Breast epithelium (tissue), 4 donors: ENCODE data around the gene CRAMP1. TPM values are rescaled to one million over a fixed set of nuclear protein-coding genes. Genes with fewer than 3 reads are reported as not detected.

Experiments used
- DNase-seq, 2 donors: peaks; one replicate each; pipeline ENCODE4 v3.0.0-alpha.2; 2019; ENCODE audit warnings: low spot score in 2 of 2
- H3K27ac ChIP-seq, 2 donors: fragments of 200-600 bp; sonication (generic) in 1 of 2; one replicate each; pipeline ENCODE4 v1.5.1; 2016 to 2019; ENCODE audit warnings: mild to moderate bottlenecking in 1 of 2
- H3K27me3 ChIP-seq, 2 donors: fragments of 200-600 bp; sonication (generic) in 1 of 2; one replicate each; pipeline versions ENCODE4 v1.5.1 to v1.6.0; 2017 to 2019; ENCODE audit warnings: control low read depth in 1 of 2, mild to moderate bottlenecking in 1 of 2
- H3K36me3 ChIP-seq: fragments of 200-600 bp; one replicate; pipeline ENCODE4 v1.5.1; 2019
- H3K4me1 ChIP-seq, 2 donors: fragments of 200-600 bp; sonication (generic); one replicate each; pipeline ENCODE4 v1.5.1; 2016 to 2019; ENCODE audit warnings: control low read depth in 1 of 2
- H3K4me3 ChIP-seq, 3 donors: fragments of 200-600 bp; sonication (generic); 1 replicate in 2 of 3; 2 replicates in 1 of 3; pipeline ENCODE4 v1.5.1; 2016 to 2019; ENCODE audit warnings: mild to moderate bottlenecking in 3 of 3, moderate library complexity in 2 of 3
- H3K9me3 ChIP-seq, 2 donors: fragments of 200-600 bp; sonication (generic) in 1 of 2; one replicate each; pipeline ENCODE4 v1.5.1; 2016 to 2019; ENCODE audit warnings: control low read depth in 1 of 2
- POLR2A ChIP-seq: fragments of 450-650 bp; IDR thresholded peaks from one replicate; pipeline ENCODE4 v1.6.1; 2016; ENCODE audit warnings: antibody characterized with exemption, mild to moderate bottlenecking, moderate library complexity
- POLR2AphosphoS5 ChIP-seq, 3 donors: sonication (generic); formaldehyde crosslinking; IDR thresholded peaks; one replicate each; pipeline ENCODE4 v1.6.1; 2017; ENCODE audit warnings: antibody characterized with exemption in 3 of 3
- intact Hi-C: fragments of 100-400 bp; cut with DNase I; formaldehyde crosslinking; loops from one replicate; pipeline ENCODE4 v1.15.1; 2023; ENCODE audit warnings: low total_unique reads
- total RNA-seq, 3 donors: library from RNA; depleted of rRNA; stranded (reverse); fragments of >200 nt; gene quantifications; one replicate each; pipeline ENCODE4 v1.1.0, GENCODE V29; 2016
- TF ChIP-seq, protein P1 (sequence below), 3 donors: fragments of 450-650 bp; IDR thresholded peaks; one replicate each; pipeline ENCODE4 v1.5.1; 2016 to 2017; ENCODE audit warnings: antibody characterized with exemption in 3 of 3, mild to moderate bottlenecking in 3 of 3, moderate library complexity in 3 of 3

The CRAMP1 gene
- total RNA-seq, 3 donors from 2014 or later, result 9.6 to 13.8 (median 10.8) TPM

GRCh38 chr16:1571012-1571671, 41.0 kb upstream of the CRAMP1 start:
- Histone ChIP-seq H3K4me3 (no peak overlapping the region), H3K27ac (no peak overlapping the region), H3K27me3 (no peaks in the 10 kb centered on the region), H3K9me3 (no peaks in the 10 kb centered on the region), H3K4me1 (no peaks in the 10 kb centered on the region), H3K36me3 (no peaks in the 10 kb centered on the region)
- intact Hi-C loops, result no loop called here
- DNase-seq, result no peak
- TF ChIP-seq POLR2AphosphoS5 (IDR thresholded peaks at IDR 0.05), result no peak
- TF ChIP-seq, protein P1, sequence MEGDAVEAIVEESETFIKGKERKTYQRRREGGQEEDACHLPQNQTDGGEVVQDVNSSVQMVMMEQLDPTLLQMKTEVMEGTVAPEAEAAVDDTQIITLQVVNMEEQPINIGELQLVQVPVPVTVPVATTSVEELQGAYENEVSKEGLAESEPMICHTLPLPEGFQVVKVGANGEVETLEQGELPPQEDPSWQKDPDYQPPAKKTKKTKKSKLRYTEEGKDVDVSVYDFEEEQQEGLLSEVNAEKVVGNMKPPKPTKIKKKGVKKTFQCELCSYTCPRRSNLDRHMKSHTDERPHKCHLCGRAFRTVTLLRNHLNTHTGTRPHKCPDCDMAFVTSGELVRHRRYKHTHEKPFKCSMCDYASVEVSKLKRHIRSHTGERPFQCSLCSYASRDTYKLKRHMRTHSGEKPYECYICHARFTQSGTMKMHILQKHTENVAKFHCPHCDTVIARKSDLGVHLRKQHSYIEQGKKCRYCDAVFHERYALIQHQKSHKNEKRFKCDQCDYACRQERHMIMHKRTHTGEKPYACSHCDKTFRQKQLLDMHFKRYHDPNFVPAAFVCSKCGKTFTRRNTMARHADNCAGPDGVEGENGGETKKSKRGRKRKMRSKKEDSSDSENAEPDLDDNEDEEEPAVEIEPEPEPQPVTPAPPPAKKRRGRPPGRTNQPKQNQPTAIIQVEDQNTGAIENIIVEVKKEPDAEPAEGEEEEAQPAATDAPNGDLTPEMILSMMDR (IDR thresholded peaks at IDR 0.05), result no peak
- TF ChIP-seq POLR2A, result no peak

- no peaks in the 10 kb centered on the region for H3K27me3 ChIP-seq
- H3K36me3 ChIP-seq, result no peaks in the 10 kb centered on the region
- peak in 1 of 2 donors; percentile 65 for DNase-seq
- intact Hi-C loops, result no loop called here
- H3K27ac ChIP-seq, result no peak overlapping the region
- H3K9me3 ChIP-seq, result no peaks in the 10 kb centered on the region
- no peaks in the 10 kb centered on the region for H3K4me1 ChIP-seq
- TF ChIP-seq POLR2A (no peak), POLR2AphosphoS5 (IDR thresholded peaks at IDR 0.05) (no peak)
- TF ChIP-seq, protein P1 (IDR thresholded peaks at IDR 0.05), result no peak
- H3K4me3 ChIP-seq, result no peak overlapping the region
These were observed 39.5 kb upstream of the CRAMP1 start for GRCh38 chr16:1572673-1573072.

- no peaks in the 10 kb centered on the region for H3K9me3 ChIP-seq
- no peaks in the 10 kb centered on the region for H3K4me1 ChIP-seq
- no peak overlapping the region for H3K4me3 ChIP-seq
- H3K27ac ChIP-seq, result peak overlapping the region in 1 of 2 donors; percentile 5
- peak in 1 of 2 donors; percentile 67 for DNase-seq
- no peaks in the 10 kb centered on the region for H3K36me3 ChIP-seq
- no peaks in the 10 kb centered on the region for H3K27me3 ChIP-seq
- TF ChIP-seq, protein P1 (IDR thresholded peaks at IDR 0.05), result no peak
- TF ChIP-seq POLR2AphosphoS5 (IDR thresholded peaks at IDR 0.05), result no peak
- TF ChIP-seq POLR2A, result no peak
- intact Hi-C loops, result no loop called here
These were observed 38.9 kb upstream of the CRAMP1 start for GRCh38 chr16:1573301-1573700.

DNA sequence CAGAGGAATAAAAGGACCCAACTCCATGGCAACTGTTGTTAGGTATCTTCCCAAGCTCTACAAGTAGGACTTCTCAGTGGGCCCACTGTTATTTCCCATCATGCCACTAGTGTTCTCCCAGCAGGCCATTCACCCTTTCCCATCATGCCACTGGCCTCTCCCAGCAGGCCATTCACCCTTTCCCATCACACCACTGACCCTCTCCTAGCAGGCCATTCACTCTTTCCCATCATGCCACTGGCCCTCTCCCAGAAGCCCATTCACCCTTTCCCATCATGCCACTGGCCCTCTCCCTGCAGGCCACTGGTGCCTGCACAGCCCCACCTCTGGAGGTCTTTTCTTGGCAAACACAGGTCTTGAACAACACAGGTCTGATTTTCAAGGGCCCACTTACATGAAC, 36.6 kb upstream of the CRAMP1 start:
- intact Hi-C loops, result no loop called here
- Histone ChIP-seq H3K36me3 (no peaks in the 10 kb centered on the region), H3K27ac (no peak overlapping the region), H3K27me3 (no peaks in the 10 kb centered on the region), H3K4me3 (no peak overlapping the region), H3K4me1 (no peaks in the 10 kb centered on the region), H3K9me3 (no peaks in the 10 kb centered on the region)
- TF ChIP-seq, protein P1 (IDR thresholded peaks at IDR 0.05), result no peak
- TF ChIP-seq POLR2A (no peak), POLR2AphosphoS5 (IDR thresholded peaks at IDR 0.05) (no peak)
- DNase-seq, result no peak

- no peak for DNase-seq
- no peak for TF ChIP-seq POLR2A
- TF ChIP-seq, protein P1 (IDR thresholded peaks at IDR 0.05), result no peak
- TF ChIP-seq POLR2AphosphoS5 (IDR thresholded peaks at IDR 0.05), result no peak
- Histone ChIP-seq H3K36me3 (no peaks in the 10 kb centered on the region), H3K27me3 (no peaks in the 10 kb centered on the region), H3K4me1 (no peaks in the 10 kb centered on the region), H3K27ac (no peak overlapping the region), H3K9me3 (no peaks in the 10 kb centered on the region), H3K4me3 (no peak overlapping the region)
- intact Hi-C loops, result no loop called here
These were observed 32.9 kb upstream of the CRAMP1 start for GRCh38 chr16:1579214-1579613.
